HepG2 (cell line): Measurements from ENCODE around the gene OGFR. TPM values are rescaled to one million over a fixed set of nuclear protein-coding genes. Genes with fewer than 3 reads are reported as not detected.

ENCODE experiments used
- CHCHD3 ChIP-seq: sonication (generic); formaldehyde crosslinking; IDR thresholded peaks from 2 replicates; pipeline ENCODE4 v1.8.0; 2022; ENCODE audit warnings: mild to moderate bottlenecking, missing genetic modification reagents, moderate library complexity
- FOXA1 ChIP-seq, 2 experiments: fragments of 450-650 bp in 1 of 2; sonication (generic) in 1 of 2; formaldehyde crosslinking in 1 of 2; IDR thresholded peaks; 2 replicates each; pipeline versions ENCODE4 v1.4.0 to v1.6.1; 2016 to 2020; ENCODE audit warnings: missing genetic modification reagents in 1 of 2
- GABPA ChIP-seq, 2 experiments: IDR thresholded peaks; 2 replicates each; pipeline ENCODE4 v1.6.1; 2011 to 2016; ENCODE audit warnings: low read depth in 2 of 2, low read length in 1 of 2, missing biosample characterization in 1 of 2, missing genetic modification characterization in 1 of 2
- KIAA2018 ChIP-seq: sonication (generic); formaldehyde crosslinking; IDR thresholded peaks from 2 replicates; pipeline ENCODE4 v1.5.0; 2020; ENCODE audit warnings: mild to moderate bottlenecking, missing genetic modification reagents, borderline replicate concordance
- MED8 ChIP-seq: sonication (generic); formaldehyde crosslinking; IDR thresholded peaks from 2 replicates; pipeline ENCODE4 v1.8.1; 2023; ENCODE audit warnings: mild to moderate bottlenecking, missing genetic modification reagents; ENCODE audit not compliant: insufficient replicate concordance
- MNT ChIP-seq: fragments of 450-650 bp; IDR thresholded peaks from 2 replicates; pipeline ENCODE4 v1.6.1; 2016
- NR0B2 ChIP-seq: sonication (generic); formaldehyde crosslinking; IDR thresholded peaks from 2 replicates; pipeline ENCODE4 v1.4.0; 2020; ENCODE audit warnings: mild to moderate bottlenecking, missing genetic modification reagents
- NR2F6 ChIP-seq, 2 experiments: IDR thresholded peaks; 2 replicates each; pipeline ENCODE4 v1.6.1; 2016; ENCODE audit warnings: antibody characterized with exemption in 1 of 2, mild to moderate bottlenecking in 1 of 2
- PBX2 ChIP-seq: IDR thresholded peaks from 2 replicates; pipeline ENCODE4 v1.6.1; 2016; ENCODE audit warnings: control low read depth
- SMAD1 ChIP-seq: sonication (generic); formaldehyde crosslinking; IDR thresholded peaks from 2 replicates; pipeline ENCODE4 v1.4.0; 2020; ENCODE audit warnings: missing genetic modification reagents, low read depth, mild to moderate bottlenecking, borderline replicate concordance
- ZNF382 ChIP-seq: sonication (generic); formaldehyde crosslinking; IDR thresholded peaks from 2 replicates; pipeline ENCODE4 v1.5.0; 2020; ENCODE audit warnings: missing genetic modification reagents, mild to moderate bottlenecking, borderline replicate concordance
- ZNF432 ChIP-seq: sonication (generic); formaldehyde crosslinking; IDR thresholded peaks from 2 replicates; pipeline ENCODE4 v1.5.0; 2020; ENCODE audit warnings: missing genetic modification reagents, mild to moderate bottlenecking, borderline replicate concordance
- ZNF652 ChIP-seq: IDR thresholded peaks from 2 replicates; pipeline ENCODE4 v1.6.1; 2016; ENCODE audit warnings: low read depth, borderline replicate concordance
- ZNF704 ChIP-seq: sonication (generic); formaldehyde crosslinking; IDR thresholded peaks from 2 replicates; pipeline ENCODE4 v1.8.1; 2023; ENCODE audit warnings: mild to moderate bottlenecking, inconsistent platforms, moderate library complexity, missing genetic modification reagents, borderline replicate concordance
- ZNF839 ChIP-seq: sonication (generic); formaldehyde crosslinking; IDR thresholded peaks from 2 replicates; pipeline ENCODE4 v1.4.0; 2020; ENCODE audit warnings: missing genetic modification reagents, mild to moderate bottlenecking, borderline replicate concordance
- polyA plus RNA-seq, 8 experiments: library from polyadenylated mRNA; depleted of rRNA in 3 of 8; stranded (reverse) in 7 of 8; unstranded in 1 of 8; fragments of >200 nt; fragmentation: Illumina TruSeq in 4 of 8; extraction: Trizol in 4 of 8; gene quantifications; 2 replicates each; pipeline versions ENCODE4 v1.2.1 to v1.2.3, GENCODE V29; 2011 to 2016; ENCODE audit warnings: low read depth in 4 of 8, missing spikeins in 1 of 8, mixed read lengths in 1 of 8; ENCODE audit not compliant: insufficient read depth in 1 of 8
- total RNA-seq, 5 experiments: library from RNA; depleted of rRNA; stranded (reverse); fragments of >200 nt; fragmentation: Illumina TruSeq; extraction: Trizol; gene quantifications; 2 replicates each; pipeline ENCODE4 v1.2.3, GENCODE V29; 2016; ENCODE audit warnings: low read depth in 1 of 5

OGFR gene
- total and polyA plus RNA-seq, 2 of the 13 experiments (the other 11 are each of a cell fraction or from before 2014, with no cell fraction given): 47.7 to 81.8 TPM

DNA sequence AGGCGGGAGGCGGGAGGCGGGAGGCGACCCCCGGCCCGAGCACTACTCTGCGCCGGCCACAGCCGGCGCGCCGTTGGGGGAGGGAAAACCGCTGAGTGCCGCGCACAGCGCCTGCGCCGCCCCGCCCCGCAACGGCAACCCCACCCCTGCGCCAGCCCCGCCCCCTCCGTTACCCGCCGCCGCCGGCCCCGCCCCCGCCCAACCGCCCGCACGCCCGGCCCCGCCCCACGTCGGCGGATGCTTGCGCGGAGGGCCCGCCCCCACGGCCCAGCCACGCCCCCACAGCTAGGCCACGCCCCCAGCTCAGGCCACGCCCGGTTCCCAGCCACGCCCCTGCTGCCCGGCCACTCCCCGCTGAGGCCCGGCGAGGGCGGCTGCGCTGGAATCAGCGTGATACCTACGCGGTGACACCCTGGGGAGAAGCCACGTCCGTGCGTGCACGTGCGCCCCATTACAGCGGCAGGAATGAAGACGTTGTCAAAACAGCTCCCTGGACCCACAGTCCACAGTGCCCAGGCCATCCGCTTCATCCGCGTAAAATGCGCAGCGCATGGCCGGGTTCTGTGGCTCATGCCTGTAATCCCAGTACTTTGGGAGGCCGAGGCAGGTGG is 57.2 kb downstream of the OGFR start, which contains the start of gene TCFL5 (continued):
- no peak for TF ChIP-seq ZNF382
- no peak for TF ChIP-seq NR2F6 (IDR thresholded peaks at IDR 0.05)
- TF ChIP-seq NR2F6 (CRISPR knock-in tag; IDR thresholded peaks at IDR 0.05): peak; percentile 68; the same call in 1 of the 2 replicates
- peak; percentile 22; the same call in 1 of the 2 replicates for TF ChIP-seq ZNF652
- no peak for TF ChIP-seq CHCHD3 (CRISPR knock-in tag)
- peak; percentile 98; the same call in 1 of the 2 replicates for TF ChIP-seq ZNF839
- no peak for TF ChIP-seq KIAA2018 (CRISPR knock-in tag)
- peak; percentile 77 for TF ChIP-seq MED8 (CRISPR knock-in tag)
- TF ChIP-seq FOXA1 (IDR thresholded peaks at IDR 0.05): no peak
- TF ChIP-seq FOXA1 (CRISPR knock-in tag; IDR thresholded peaks at IDR 0.05): peak; percentile 65
- no peak for TF ChIP-seq GABPA (IDR thresholded peaks at IDR 0.05; ENCODE audit: low read depth, low read length)
- TF ChIP-seq GABPA (CRISPR knock-in tag; IDR thresholded peaks at IDR 0.05; ENCODE audit: low read depth): no peak
- TF ChIP-seq ZNF432 (CRISPR knock-in tag): no peak
- no peak; the same call in 1 of the 2 replicates for TF ChIP-seq PBX2
- TF ChIP-seq MNT: peak; percentile 83
- TF ChIP-seq NR0B2: peak; percentile 97
- TF ChIP-seq SMAD1 (CRISPR knock-in tag): peak; percentile 95; the same call in 1 of the 2 replicates
- TF ChIP-seq ZNF704 (CRISPR knock-in tag): peak; percentile 96; the same call in 1 of the 2 replicates
